Neural progenitor cell (in vitro differentiated cells): ENCODE measurements around the gene TLCD3B. TPM values are rescaled to one million over a fixed set of nuclear protein-coding genes. Genes with fewer than 3 reads are reported as not detected.

Source experiments
- DNase-seq: peaks from one replicate; pipeline ENCODE4 v3.0.0-alpha.2; 2016; ENCODE audit warnings: low spot score
- H2AFZ ChIP-seq: fragments of 200-600 bp; sonication (generic); replicated peaks from 2 replicates; pipeline ENCODE4 v1.6.1; 2016; ENCODE audit warnings: antibody characterized with exemption
- H3F3A ChIP-seq: fragments of 200-600 bp; sonication (generic); 2 replicates; pipeline ENCODE4 v1.6.1; 2016; ENCODE audit warnings: antibody characterized with exemption, low read depth
- H3K27ac ChIP-seq: fragments of 200-600 bp; sonication (generic); 2 replicates; pipeline ENCODE4 v1.5.1; 2016; ENCODE audit warnings: mild to moderate bottlenecking
- H3K27me3 ChIP-seq: fragments of 200-600 bp; sonication (generic); 2 replicates; pipeline ENCODE4 v1.6.1; 2016; ENCODE audit warnings: mild to moderate bottlenecking, moderate library complexity
- H3K36me3 ChIP-seq: fragments of 200-600 bp; sonication (generic); 2 replicates; pipeline ENCODE4 v1.5.1; 2016
- H3K4me1 ChIP-seq: fragments of 200-600 bp; sonication (generic); 2 replicates; pipeline ENCODE4 v1.6.1; 2016; ENCODE audit warnings: mixed run types
- H3K4me2 ChIP-seq: fragments of 200-600 bp; sonication (generic); 2 replicates; pipeline ENCODE4 v1.6.1; 2016
- H3K4me3 ChIP-seq: fragments of 200-600 bp; sonication (generic); 2 replicates; pipeline ENCODE4 v1.5.1; 2016
- H3K79me2 ChIP-seq: fragments of 200-600 bp; sonication (generic); 2 replicates; pipeline ENCODE4 v1.6.1; 2016; ENCODE audit warnings: low read depth
- H3K9ac ChIP-seq: fragments of 200-600 bp; sonication (generic); 2 replicates; pipeline ENCODE4 v1.6.1; 2016
- H3K9me3 ChIP-seq: fragments of 200-600 bp; sonication (generic); 2 replicates; pipeline ENCODE4 v1.5.1; 2016; ENCODE audit warnings: low read depth
- H4K20me1 ChIP-seq: fragments of 200-600 bp; sonication (generic); 2 replicates; pipeline ENCODE4 v1.6.1; 2016; ENCODE audit warnings: low read depth
- H3K27ac Mint-ChIP-seq: 3 replicates; pipeline ENCODE4 v1.8.0; 2021; ENCODE audit warnings: mixed read lengths
- H3K27me3 Mint-ChIP-seq: 2 replicates; pipeline ENCODE4 v1.8.0; 2022; ENCODE audit warnings: low read depth, mild to moderate bottlenecking, inconsistent platforms, moderate library complexity, mixed read lengths; ENCODE audit not compliant: insufficient read depth
- H3K36me3 Mint-ChIP-seq: 3 replicates; pipeline ENCODE4 v1.8.0; 2021; ENCODE audit warnings: mixed read lengths
- H3K4me1 Mint-ChIP-seq: 3 replicates; pipeline ENCODE4 v1.8.0; 2021; ENCODE audit warnings: mixed read lengths
- H3K4me3 Mint-ChIP-seq: 3 replicates; pipeline ENCODE4 v1.8.0; 2021; ENCODE audit warnings: mild to moderate bottlenecking, moderate library complexity, mixed read lengths
- H3K9me3 Mint-ChIP-seq: 3 replicates; pipeline ENCODE4 v1.8.0; 2020; ENCODE audit warnings: mixed read lengths
- EZH2 ChIP-seq: fragments of 200-600 bp; sonication (generic); IDR thresholded peaks from 2 replicates; pipeline ENCODE4 v1.6.1; 2017; ENCODE audit warnings: antibody characterized with exemption, mild to moderate bottlenecking, moderate library complexity
- EZH2phosphoT487 ChIP-seq: fragments of 200-600 bp; sonication (generic); IDR thresholded peaks from 2 replicates; pipeline ENCODE4 v1.6.1; 2017; ENCODE audit warnings: antibody characterized with exemption
- total RNA-seq: library from RNA; depleted of rRNA; stranded (reverse); fragments of >200 nt; gene quantifications from 2 replicates; pipeline ENCODE4 v1.2.3, GENCODE V29; 2015; ENCODE audit warnings: low replicate concordance
- TF ChIP-seq, protein P1 (sequence below): fragments of 200-600 bp; sonication (generic); IDR thresholded peaks from 2 replicates; pipeline ENCODE4 v1.5.1; 2017; ENCODE audit warnings: antibody characterized with exemption, mild to moderate bottlenecking

The TLCD3B gene
- total RNA-seq, 1 donor from 2014 or later, result 2.4 TPM

DNA sequence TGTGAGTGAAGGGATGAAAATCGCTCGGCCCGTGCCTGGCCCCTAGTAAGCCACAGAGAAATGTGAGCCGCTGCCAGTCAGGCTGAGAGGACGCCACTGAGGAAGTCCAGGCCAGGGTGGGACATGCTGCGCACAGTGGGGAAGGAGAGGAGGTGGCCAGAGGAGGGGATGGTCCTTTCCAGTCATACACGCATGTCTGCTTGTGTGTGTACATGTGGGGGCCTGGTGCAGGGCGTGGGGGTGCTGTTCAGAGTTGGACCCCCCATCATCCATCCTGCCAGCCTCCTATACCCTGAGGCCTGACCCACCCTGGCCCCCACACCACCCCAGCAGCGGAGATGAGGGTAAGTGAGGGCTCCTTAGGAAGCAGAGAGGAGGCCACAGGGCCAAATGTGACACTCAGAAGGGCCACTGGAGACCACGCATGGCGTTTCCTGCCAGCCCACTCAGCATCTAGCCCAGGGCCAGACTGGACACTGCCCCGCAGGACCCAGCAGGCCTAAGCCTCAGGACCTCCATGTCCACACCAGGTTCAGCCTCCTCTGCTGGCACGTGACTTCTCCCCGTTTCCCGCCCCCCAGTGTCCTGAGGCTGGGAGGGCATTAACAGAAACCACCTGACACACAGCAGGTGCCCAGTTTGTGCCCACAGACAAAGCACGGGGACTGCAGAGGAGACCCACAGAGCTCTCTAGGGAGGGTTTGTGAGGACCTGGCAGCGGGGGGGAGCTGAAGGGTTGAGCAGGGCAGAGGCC is 27.2 kb downstream of the TLCD3B start:
- H3K4me3 Mint-ChIP-seq, result no peak overlapping the region
- no peaks in the 10 kb centered on the region for H3K36me3 ChIP-seq
- H3K4me2 ChIP-seq, result no peak overlapping the region
- no peaks in the 10 kb centered on the region for H3K9me3 ChIP-seq
- H3K79me2 ChIP-seq, result no peaks in the 10 kb centered on the region
- no peak for DNase-seq
- H3F3A ChIP-seq, result no peaks in the 10 kb centered on the region
- peaks cover 7% of the 10 kb centered on the region for H3K27me3 Mint-ChIP-seq
- no peaks in the 10 kb centered on the region for H3K4me1 Mint-ChIP-seq
- no peak overlapping the region for H3K27ac Mint-ChIP-seq
- no peaks in the 10 kb centered on the region for H3K9me3 Mint-ChIP-seq
- no peak overlapping the region for H3K4me3 ChIP-seq
- no peak overlapping the region for H2AFZ ChIP-seq
- TF ChIP-seq EZH2phosphoT487 (no peak), EZH2 (no peak)
- TF ChIP-seq, protein P1, sequence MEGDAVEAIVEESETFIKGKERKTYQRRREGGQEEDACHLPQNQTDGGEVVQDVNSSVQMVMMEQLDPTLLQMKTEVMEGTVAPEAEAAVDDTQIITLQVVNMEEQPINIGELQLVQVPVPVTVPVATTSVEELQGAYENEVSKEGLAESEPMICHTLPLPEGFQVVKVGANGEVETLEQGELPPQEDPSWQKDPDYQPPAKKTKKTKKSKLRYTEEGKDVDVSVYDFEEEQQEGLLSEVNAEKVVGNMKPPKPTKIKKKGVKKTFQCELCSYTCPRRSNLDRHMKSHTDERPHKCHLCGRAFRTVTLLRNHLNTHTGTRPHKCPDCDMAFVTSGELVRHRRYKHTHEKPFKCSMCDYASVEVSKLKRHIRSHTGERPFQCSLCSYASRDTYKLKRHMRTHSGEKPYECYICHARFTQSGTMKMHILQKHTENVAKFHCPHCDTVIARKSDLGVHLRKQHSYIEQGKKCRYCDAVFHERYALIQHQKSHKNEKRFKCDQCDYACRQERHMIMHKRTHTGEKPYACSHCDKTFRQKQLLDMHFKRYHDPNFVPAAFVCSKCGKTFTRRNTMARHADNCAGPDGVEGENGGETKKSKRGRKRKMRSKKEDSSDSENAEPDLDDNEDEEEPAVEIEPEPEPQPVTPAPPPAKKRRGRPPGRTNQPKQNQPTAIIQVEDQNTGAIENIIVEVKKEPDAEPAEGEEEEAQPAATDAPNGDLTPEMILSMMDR, result no peak
- H3K27me3 ChIP-seq, result peaks cover 1% of the 10 kb centered on the region
- H3K4me1 ChIP-seq, result no peaks in the 10 kb centered on the region
- peak overlapping the region; percentile 27 for H3K9ac ChIP-seq
- peaks cover 3% of the 10 kb centered on the region for H3K36me3 Mint-ChIP-seq
- peaks cover 4% of the 10 kb centered on the region for H4K20me1 ChIP-seq
- peak overlapping the region; percentile 46 for H3K27ac ChIP-seq

DNA sequence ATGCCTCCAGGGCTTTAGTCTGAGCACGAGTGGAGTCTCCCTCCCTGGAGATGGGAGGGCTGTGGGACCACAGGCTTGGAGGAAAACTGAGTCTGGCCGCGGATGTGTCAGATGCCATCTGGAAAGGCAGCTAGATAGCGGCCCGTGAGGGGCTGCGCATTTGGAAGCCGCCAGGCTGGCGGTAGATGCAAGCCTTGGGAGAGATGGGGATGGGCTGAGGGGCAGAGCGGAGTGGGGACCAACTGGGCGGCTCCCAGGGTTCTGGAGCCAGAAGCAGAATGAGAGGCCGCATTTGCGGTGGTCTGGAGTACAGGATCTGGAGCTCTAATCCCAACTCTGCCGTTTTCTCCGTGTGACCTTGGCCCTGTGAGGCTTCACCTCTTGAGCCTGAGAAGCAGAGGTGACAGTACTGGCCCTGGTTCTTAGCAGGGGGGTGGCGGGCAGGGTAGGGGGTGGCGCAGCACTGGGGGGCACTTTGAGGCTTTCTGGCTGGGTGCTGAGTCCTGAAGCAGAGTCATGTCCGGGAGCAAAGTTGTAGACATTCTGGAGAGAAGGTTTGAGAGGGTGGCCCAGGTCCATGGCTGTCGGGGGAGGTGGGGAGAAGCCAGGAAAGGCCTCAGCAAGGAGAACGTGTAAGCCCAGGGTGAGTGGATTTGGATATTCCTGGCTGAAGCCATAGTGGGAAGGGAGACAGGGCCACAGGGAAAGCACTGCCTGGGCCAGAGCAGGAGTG is 28.3 kb downstream of the TLCD3B start:
- no peak for DNase-seq
- H3K9me3 Mint-ChIP-seq, result no peaks in the 10 kb centered on the region
- Histone ChIP-seq H2AFZ (no peak overlapping the region), H3K4me3 (no peak overlapping the region), H3K79me2 (no peaks in the 10 kb centered on the region), H3K4me2 (no peak overlapping the region), H3F3A (no peaks in the 10 kb centered on the region), H3K27ac (no peak overlapping the region), H3K36me3 (no peaks in the 10 kb centered on the region), H3K9ac (no peak overlapping the region), H3K4me1 (no peaks in the 10 kb centered on the region), H3K27me3 (no peaks in the 10 kb centered on the region), H4K20me1 (peaks cover 4% of the 10 kb centered on the region), H3K9me3 (no peaks in the 10 kb centered on the region)
- H3K27me3 Mint-ChIP-seq, result peaks cover 9% of the 10 kb centered on the region
- peaks cover 7% of the 10 kb centered on the region for H3K36me3 Mint-ChIP-seq
- TF ChIP-seq, protein P1, result no peak
- TF ChIP-seq EZH2 (no peak), EZH2phosphoT487 (no peak)
- H3K4me3 Mint-ChIP-seq, result peak overlapping the region; percentile 57
- H3K4me1 Mint-ChIP-seq, result no peaks in the 10 kb centered on the region
- peak overlapping the region; percentile 86 for H3K27ac Mint-ChIP-seq

DNA sequence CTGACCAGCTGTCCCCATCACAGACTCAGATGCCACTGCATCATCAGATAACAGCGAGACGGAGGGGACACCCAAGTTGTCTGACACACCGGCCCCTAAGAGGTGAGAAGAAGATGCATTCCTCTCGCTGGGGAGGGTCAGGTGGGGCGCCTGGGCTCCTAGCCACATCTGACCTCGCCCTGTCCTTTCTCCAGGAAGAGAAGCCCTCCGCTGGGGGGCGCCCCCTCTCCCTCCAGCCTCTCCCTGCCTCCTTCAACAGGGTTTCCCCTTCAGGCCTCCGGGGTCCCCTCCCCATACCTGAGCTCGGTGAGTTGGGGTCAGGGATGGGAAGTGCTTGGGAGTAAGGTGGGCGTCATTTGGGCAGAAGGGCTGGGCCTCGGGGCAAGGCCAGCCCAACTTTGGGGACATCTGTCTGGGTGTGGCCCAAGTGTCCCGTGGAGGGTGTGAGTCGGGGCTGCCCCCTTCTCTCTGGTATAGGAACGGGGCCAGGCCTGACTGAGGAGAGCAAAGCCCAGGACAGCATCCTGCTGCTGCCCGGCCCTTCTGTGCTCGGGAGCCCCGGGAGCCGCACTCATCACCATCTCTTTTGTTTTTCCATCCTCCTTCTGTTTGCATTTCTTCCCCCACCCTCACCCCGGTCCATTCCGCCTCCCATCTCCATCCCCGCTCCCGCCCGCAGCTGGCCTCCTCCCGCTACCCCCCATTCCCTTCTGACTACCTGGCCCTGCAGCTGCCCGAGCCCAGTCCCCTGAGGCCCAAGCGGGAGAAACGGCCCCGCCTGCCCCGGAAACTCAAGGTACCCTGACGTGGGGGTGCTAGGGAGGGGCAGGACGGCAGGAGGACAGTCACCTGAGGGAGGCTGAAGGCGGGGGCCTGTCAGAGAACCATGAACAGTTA is 30.1 kb downstream of the TLCD3B start:
- no peak overlapping the region for H2AFZ ChIP-seq
- no peak overlapping the region for H3K4me3 ChIP-seq
- no peaks in the 10 kb centered on the region for H3K27me3 ChIP-seq
- H4K20me1 ChIP-seq, result peaks cover 4% of the 10 kb centered on the region
- H3K36me3 ChIP-seq, result no peaks in the 10 kb centered on the region
- no peak overlapping the region for H3K4me2 ChIP-seq
- peaks cover 9% of the 10 kb centered on the region for H3K27me3 Mint-ChIP-seq
- no peak overlapping the region for H3K9ac ChIP-seq
- peaks cover 12% of the 10 kb centered on the region for H3K79me2 ChIP-seq
- peaks cover 7% of the 10 kb centered on the region for H3K4me1 ChIP-seq
- H3K36me3 Mint-ChIP-seq, result peaks cover 4% of the 10 kb centered on the region
- TF ChIP-seq EZH2, result no peak
- TF ChIP-seq, protein P1, result peak; percentile 36
- H3F3A ChIP-seq, result no peaks in the 10 kb centered on the region
- no peak overlapping the region for H3K27ac Mint-ChIP-seq
- H3K27ac ChIP-seq, result no peak overlapping the region
- H3K9me3 Mint-ChIP-seq, result no peaks in the 10 kb centered on the region
- H3K4me1 Mint-ChIP-seq, result peaks cover 10% of the 10 kb centered on the region
- DNase-seq, result no peak
- H3K9me3 ChIP-seq, result no peaks in the 10 kb centered on the region
- H3K4me3 Mint-ChIP-seq, result no peak overlapping the region
